HepG2 (cell line): ENCODE data around the gene C2orf92.
"Not testable (repeated sequence)": the region's sequence is repeated elsewhere in the genome, so short reads cannot be mapped to it uniquely, and the experiment has no call there.

ENCODE experiments used
- CHD2 ChIP-seq: IDR thresholded peaks from 2 replicates; pipeline ENCODE4 v1.6.1; 2011; ENCODE audit warnings: low read depth, low read length, improper control_type of control experiment
- HDAC2 ChIP-seq: sonication (generic); formaldehyde crosslinking; IDR thresholded peaks from 2 replicates; pipeline ENCODE4 v1.4.0; 2020; ENCODE audit warnings: missing genetic modification reagents
- HNF4G ChIP-seq, 2 experiments: sonication (generic) in 1 of 2; formaldehyde crosslinking in 1 of 2; IDR thresholded peaks; 2 replicates each; pipeline versions ENCODE4 v1.4.0 to v1.6.1; 2011 to 2020; ENCODE audit warnings: borderline replicate concordance in 2 of 2, low read depth in 2 of 2, mild to moderate bottlenecking in 2 of 2, low read length in 1 of 2, missing genetic modification reagents in 1 of 2, moderate library complexity in 1 of 2
- MXI1 ChIP-seq: IDR thresholded peaks from 3 replicates; pipeline ENCODE4 v1.6.1; 2012; ENCODE audit warnings: low read depth, low read length, inconsistent platforms, borderline replicate concordance
- TCF12 ChIP-seq, 2 experiments: fragments of 450-650 bp in 1 of 2; sonication (generic) in 1 of 2; formaldehyde crosslinking in 1 of 2; IDR thresholded peaks; 2 replicates each; pipeline versions ENCODE4 v1.6.1 to v1.8.0; 2017 to 2022; ENCODE audit warnings: antibody characterized with exemption in 1 of 2, mild to moderate bottlenecking in 1 of 2, missing genetic modification reagents in 1 of 2, moderate library complexity in 1 of 2
- ZBTB40 ChIP-seq, 2 experiments: fragments of 450-650 bp in 1 of 2; sonication (generic) in 1 of 2; formaldehyde crosslinking in 1 of 2; IDR thresholded peaks; 2 replicates each; pipeline versions ENCODE4 v1.6.1 to v1.8.0; 2016 to 2022; ENCODE audit warnings: antibody characterized with exemption in 1 of 2, mild to moderate bottlenecking in 1 of 2, missing genetic modification reagents in 1 of 2
- ZNF704 ChIP-seq: sonication (generic); formaldehyde crosslinking; IDR thresholded peaks from 2 replicates; pipeline ENCODE4 v1.8.1; 2023; ENCODE audit warnings: mild to moderate bottlenecking, inconsistent platforms, moderate library complexity, missing genetic modification reagents, borderline replicate concordance
- ZSCAN12 ChIP-seq: sonication (generic); formaldehyde crosslinking; IDR thresholded peaks from 2 replicates; pipeline ENCODE4 v1.9.0; 2021; ENCODE audit warnings: mild to moderate bottlenecking, missing genetic modification reagents
- ZSCAN25 ChIP-seq: sonication (generic); formaldehyde crosslinking; IDR thresholded peaks from 2 replicates; pipeline ENCODE4 v1.8.0; 2022; ENCODE audit warnings: mild to moderate bottlenecking, missing genetic modification reagents

- TF ChIP-seq HDAC2 (CRISPR knock-in tag); ZSCAN25; TCF12 (IDR thresholded peaks at IDR 0.05); TCF12 (CRISPR knock-in tag; IDR thresholded peaks at IDR 0.05); HNF4G (IDR thresholded peaks at IDR 0.05; ENCODE audit: borderline replicate concordance, low read depth, low read length); HNF4G (CRISPR knock-in tag; IDR thresholded peaks at IDR 0.05; ENCODE audit: borderline replicate concordance, low read depth); ZSCAN12; ZBTB40 (IDR thresholded peaks at IDR 0.05); ZBTB40 (CRISPR knock-in tag; IDR thresholded peaks at IDR 0.05); ZNF704 (CRISPR knock-in tag); MXI1; CHD2: not testable (repeated sequence)
Observed at GRCh38 chr2:97625354-97626048, 44.0 kb upstream of the C2orf92 start.
